Breast epithelium (tissue), 4 donors: ENCODE results near the gene TLDC2. TPM values are rescaled to one million over a fixed set of nuclear protein-coding genes. Genes with fewer than 3 reads are reported as not detected.

Experiments
- DNase-seq, 2 donors: peaks; one replicate each; pipeline ENCODE4 v3.0.0-alpha.2; 2019; ENCODE audit warnings: low spot score in 2 of 2
- H3K27ac ChIP-seq, 2 donors: fragments of 200-600 bp; sonication (generic) in 1 of 2; one replicate each; pipeline ENCODE4 v1.5.1; 2016 to 2019; ENCODE audit warnings: mild to moderate bottlenecking in 1 of 2
- H3K27me3 ChIP-seq, 2 donors: fragments of 200-600 bp; sonication (generic) in 1 of 2; one replicate each; pipeline versions ENCODE4 v1.5.1 to v1.6.0; 2017 to 2019; ENCODE audit warnings: control low read depth in 1 of 2, mild to moderate bottlenecking in 1 of 2
- H3K36me3 ChIP-seq: fragments of 200-600 bp; one replicate; pipeline ENCODE4 v1.5.1; 2019
- H3K4me1 ChIP-seq, 2 donors: fragments of 200-600 bp; sonication (generic); one replicate each; pipeline ENCODE4 v1.5.1; 2016 to 2019; ENCODE audit warnings: control low read depth in 1 of 2
- H3K4me3 ChIP-seq, 3 donors: fragments of 200-600 bp; sonication (generic); 1 replicate in 2 of 3; 2 replicates in 1 of 3; pipeline ENCODE4 v1.5.1; 2016 to 2019; ENCODE audit warnings: mild to moderate bottlenecking in 3 of 3, moderate library complexity in 2 of 3
- H3K9me3 ChIP-seq, 2 donors: fragments of 200-600 bp; sonication (generic) in 1 of 2; one replicate each; pipeline ENCODE4 v1.5.1; 2016 to 2019; ENCODE audit warnings: control low read depth in 1 of 2
- CTCF ChIP-seq, 3 donors: fragments of 450-650 bp; IDR thresholded peaks; one replicate each; pipeline ENCODE4 v1.5.1; 2016 to 2017; ENCODE audit warnings: antibody characterized with exemption in 3 of 3, mild to moderate bottlenecking in 3 of 3, moderate library complexity in 3 of 3
- POLR2A ChIP-seq: fragments of 450-650 bp; IDR thresholded peaks from one replicate; pipeline ENCODE4 v1.6.1; 2016; ENCODE audit warnings: antibody characterized with exemption, mild to moderate bottlenecking, moderate library complexity
- POLR2AphosphoS5 ChIP-seq, 3 donors: sonication (generic); formaldehyde crosslinking; IDR thresholded peaks; one replicate each; pipeline ENCODE4 v1.6.1; 2017; ENCODE audit warnings: antibody characterized with exemption in 3 of 3
- intact Hi-C: fragments of 100-400 bp; cut with DNase I; formaldehyde crosslinking; loops from one replicate; pipeline ENCODE4 v1.15.1; 2023; ENCODE audit warnings: low total_unique reads
- total RNA-seq, 3 donors: library from RNA; depleted of rRNA; stranded (reverse); fragments of >200 nt; gene quantifications; one replicate each; pipeline ENCODE4 v1.1.0, GENCODE V29; 2016

The TLDC2 gene
- total RNA-seq, 3 donors from 2014 or later: 1.1 TPM; not detected in 2

DNA sequence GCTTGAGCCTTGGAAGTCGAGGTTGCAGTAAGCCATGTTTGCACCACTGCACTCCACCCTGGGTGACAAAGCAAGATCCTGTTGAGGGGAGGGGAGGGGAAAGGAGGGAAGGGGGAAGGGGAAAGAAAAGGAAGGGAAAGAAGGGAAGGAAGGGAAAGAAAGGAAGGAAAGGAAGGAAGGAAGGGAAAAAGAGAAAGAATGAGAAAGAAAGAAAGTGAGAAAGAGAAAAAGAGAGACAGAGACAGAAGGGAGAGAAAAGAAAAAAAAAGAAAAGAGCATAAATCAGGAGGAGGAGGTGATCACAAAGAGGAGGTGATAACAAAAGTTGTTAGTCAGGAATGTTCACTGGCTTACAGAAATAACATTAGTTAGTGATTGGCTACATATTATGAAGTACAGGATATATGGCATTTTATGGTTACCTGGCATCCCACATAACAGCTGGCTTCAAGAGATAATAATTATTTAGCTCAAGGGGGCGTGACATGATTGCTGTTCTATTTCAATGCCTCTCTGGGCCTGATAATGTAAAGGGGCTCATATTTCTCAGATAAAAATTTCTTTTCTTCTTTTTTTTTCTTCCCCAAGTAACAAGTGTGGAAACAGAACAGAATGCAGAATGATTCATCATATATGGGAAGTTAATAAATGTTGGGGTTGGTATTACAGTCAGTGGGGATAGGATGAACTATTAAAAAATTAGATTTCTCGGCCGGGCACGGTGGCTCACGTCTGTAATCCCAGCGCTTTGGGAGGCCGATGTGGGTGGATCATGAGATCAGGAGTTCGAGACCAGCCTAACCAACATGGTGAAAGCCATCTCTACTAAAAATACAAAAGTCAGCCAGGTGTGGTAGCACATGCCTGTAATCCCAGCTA lies 48.5 kb downstream of the TLDC2 start:
- Histone ChIP-seq H3K27me3 (no peaks in the 10 kb centered on the region), H3K27ac (no peak overlapping the region), H3K4me1 (no peaks in the 10 kb centered on the region), H3K36me3 (no peaks in the 10 kb centered on the region), H3K9me3 (no peaks in the 10 kb centered on the region), H3K4me3 (no peak overlapping the region)
- no peak for TF ChIP-seq POLR2AphosphoS5 (IDR thresholded peaks at IDR 0.05)
- no peak for DNase-seq
- intact Hi-C loops: no loop called here

GRCh38 chr20:36925234-36925633 lies 49.3 kb downstream of the TLDC2 start:
- TF ChIP-seq POLR2AphosphoS5 (IDR thresholded peaks at IDR 0.05) (no peak), POLR2A (no peak), CTCF (IDR thresholded peaks at IDR 0.05) (no peak)
- intact Hi-C loops: no loop called here
- no peak for DNase-seq
- Histone ChIP-seq H3K27ac (no peak overlapping the region), H3K4me1 (no peaks in the 10 kb centered on the region), H3K36me3 (no peaks in the 10 kb centered on the region), H3K4me3 (no peak overlapping the region), H3K27me3 (no peaks in the 10 kb centered on the region), H3K9me3 (no peaks in the 10 kb centered on the region)

DNA sequence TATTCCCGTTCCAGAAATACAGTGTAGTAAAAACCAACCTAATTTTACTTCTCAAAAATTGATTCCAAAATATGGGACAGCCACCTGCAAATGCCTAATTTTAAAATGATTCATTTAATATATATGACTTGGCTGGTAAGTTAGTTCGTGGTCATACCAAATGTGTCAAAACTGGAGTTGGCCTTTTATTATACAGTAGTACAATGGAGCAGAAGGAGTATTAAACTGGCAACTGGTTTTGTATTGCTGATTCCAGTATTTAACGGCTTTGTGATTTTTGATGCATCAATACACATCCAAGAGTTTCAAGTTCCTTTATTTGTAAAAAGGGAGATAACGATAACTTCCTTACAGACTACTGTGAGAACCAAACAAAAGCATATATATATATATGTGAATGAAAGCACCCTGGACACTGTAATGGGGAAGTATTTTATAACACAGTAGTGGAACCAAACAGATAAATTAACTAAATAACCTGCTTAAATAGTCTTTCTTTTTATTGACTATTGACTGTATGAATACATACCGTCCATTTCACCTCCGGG lies 50.8 kb downstream of the TLDC2 start:
- TF ChIP-seq POLR2AphosphoS5 (IDR thresholded peaks at IDR 0.05) (no peak), CTCF (IDR thresholded peaks at IDR 0.05) (no peak), POLR2A (no peak)
- Histone ChIP-seq H3K4me3 (no peak overlapping the region), H3K36me3 (no peaks in the 10 kb centered on the region), H3K27ac (no peak overlapping the region), H3K9me3 (no peaks in the 10 kb centered on the region), H3K4me1 (no peaks in the 10 kb centered on the region), H3K27me3 (no peaks in the 10 kb centered on the region)
- intact Hi-C loops: no loop called here
- no peak for DNase-seq

GRCh38 chr20:36927704-36928103 lies 51.8 kb downstream of the TLDC2 start:
- Histone ChIP-seq H3K9me3 (no peaks in the 10 kb centered on the region), H3K27me3 (no peaks in the 10 kb centered on the region), H3K4me3 (no peak overlapping the region), H3K36me3 (no peaks in the 10 kb centered on the region), H3K4me1 (no peaks in the 10 kb centered on the region), H3K27ac (no peak overlapping the region)
- TF ChIP-seq POLR2AphosphoS5 (IDR thresholded peaks at IDR 0.05) (no peak), CTCF (IDR thresholded peaks at IDR 0.05) (no peak), POLR2A (no peak)
- intact Hi-C loops: no loop called here
- DNase-seq: no peak

- H3K36me3 ChIP-seq: no peaks in the 10 kb centered on the region
- no peaks in the 10 kb centered on the region for H3K27me3 ChIP-seq
- no peak for DNase-seq
- H3K9me3 ChIP-seq: no peaks in the 10 kb centered on the region
- no peaks in the 10 kb centered on the region for H3K4me1 ChIP-seq
- intact Hi-C loops: no loop called here
- TF ChIP-seq POLR2AphosphoS5 (IDR thresholded peaks at IDR 0.05): no peak
- no peak for TF ChIP-seq CTCF (IDR thresholded peaks at IDR 0.05)
- no peak for TF ChIP-seq POLR2A
- no peak overlapping the region for H3K27ac ChIP-seq
- no peak overlapping the region for H3K4me3 ChIP-seq
Measured at GRCh38 chr20:36929290-36929689, 53.4 kb downstream of the TLDC2 start.
